B cell (primary cell): Measurements from ENCODE around the gene HIVEP1. TPM values are rescaled to one million over a fixed set of nuclear protein-coding genes. Genes with fewer than 3 reads are reported as not detected.

Experiments
- ATAC-seq: fragments of 200-7000 bp; cut with Tn5 transposase; one replicate; pipeline ENCODE4 v1.10.0; 2021; ENCODE audit warnings: low read depth, mild to moderate bottlenecking, moderate number of reproducible peaks, moderate library complexity
- CTCF ChIA-PET: fragments of 350-600 bp; sonication (Branson Sonifier 250); formaldehyde crosslinking; loops from one replicate; lab custom pipeline; 2021; ENCODE audit warnings: antibody characterized with exemption, inconsistent platforms; lab: Charles Lee
- POLR2A ChIA-PET: fragments of 350-600 bp; sonication (Branson Sonifier 250); formaldehyde crosslinking; loops from one replicate; lab custom pipeline; 2021; ENCODE audit warnings: antibody characterized with exemption; lab: Charles Lee
- DNase-seq: peaks from one replicate; pipeline ENCODE4 v3.0.0; 2013
- H2AFZ ChIP-seq: 2 replicates; pipeline ENCODE4 v1.6.1; 2012; ENCODE audit warnings: mild to moderate bottlenecking, low read depth, low read length; ENCODE audit not compliant: insufficient read depth, poor library complexity, severe bottlenecking
- H3K27ac ChIP-seq, 2 donors: 1 replicate in 1 of 2; 2 replicates in 1 of 2; pipeline ENCODE4 v1.5.1; 2012 to 2013; ENCODE audit warnings: low read length in 2 of 2, mild to moderate bottlenecking in 2 of 2, moderate library complexity in 1 of 2
- H3K27me3 ChIP-seq, 4 experiments: fragments of 200-600 bp in 1 of 4; sonication (generic) in 1 of 4; replicated peaks in 1 of 4; 1 replicate in 2 of 4; 2 replicates in 2 of 4; pipeline versions ENCODE4 v1.6.1 to v1.7.0; 2013 to 2016; ENCODE audit warnings: low read length in 3 of 4, mild to moderate bottlenecking in 2 of 4, mixed read lengths in 1 of 4, moderate library complexity in 1 of 4; ENCODE audit not compliant: insufficient read depth in 4 of 4, control insufficient read depth in 3 of 4; ENCODE audit errors: control extremely low read depth in 1 of 4
- H3K36me3 ChIP-seq, 2 experiments: replicated peaks in 1 of 2; 1 replicate in 1 of 2; 2 replicates in 1 of 2; pipeline versions ENCODE4 v1.6.1 to v1.7.1; 2013; ENCODE audit warnings: low read length in 1 of 2; ENCODE audit not compliant: insufficient read depth in 2 of 2, control insufficient read depth in 1 of 2; ENCODE audit errors: control extremely low read depth in 1 of 2, extremely low read depth in 1 of 2
- H3K4me1 ChIP-seq, 2 donors: fragments of 200-600 bp in 1 of 2; sonication (generic) in 1 of 2; 1 replicate in 1 of 2; 2 replicates in 1 of 2; pipeline versions ENCODE4 v1.5.1 to v1.6.1; 2013 to 2017; ENCODE audit warnings: low read length in 2 of 2; ENCODE audit not compliant: control insufficient read depth in 2 of 2, insufficient read depth in 2 of 2
- H3K4me2 ChIP-seq: replicated peaks from 2 replicates; pipeline ENCODE3; 2012; ENCODE audit warnings: mild to moderate bottlenecking, low read depth, low read length; ENCODE audit not compliant: poor library complexity, severe bottlenecking
- H3K4me3 ChIP-seq, 5 experiments: fragments of 200-600 bp in 1 of 5; sonication (generic) in 1 of 5; 1 replicate in 3 of 5; 2 replicates in 2 of 5; pipeline versions ENCODE4 v1.5.1 to v1.7.0; 2011 to 2016; ENCODE audit warnings: low read length in 4 of 5, mild to moderate bottlenecking in 4 of 5, low read depth in 2 of 5, control low read depth in 1 of 5, moderate library complexity in 1 of 5; ENCODE audit not compliant: insufficient read depth in 1 of 5; ENCODE audit errors: control extremely low read depth in 1 of 5, extremely low read depth in 1 of 5
- H3K79me2 ChIP-seq: fragments of 200-600 bp; sonication (generic); one replicate; pipeline ENCODE4 v1.6.0; 2016; ENCODE audit warnings: low read length; ENCODE audit not compliant: control insufficient read depth, insufficient read depth
- H3K9ac ChIP-seq: fragments of 200-600 bp; sonication (generic); 2 replicates; pipeline ENCODE4 v1.6.1; 2017; ENCODE audit warnings: mild to moderate bottlenecking, low read length, moderate library complexity
- H3K9me3 ChIP-seq, 3 donors: one replicate each; pipeline versions ENCODE4 v1.6.1 to v1.7.1; 2013; ENCODE audit warnings: low read length in 2 of 3; ENCODE audit not compliant: control insufficient read depth in 2 of 3, insufficient read depth in 1 of 3; ENCODE audit errors: control extremely low read depth in 1 of 3
- H4K20me1 ChIP-seq: 2 replicates; pipeline ENCODE4 v1.6.0; 2012; ENCODE audit warnings: mild to moderate bottlenecking, low read length; ENCODE audit not compliant: insufficient read depth, control insufficient read depth, poor library complexity, severe bottlenecking
- H3K27ac Mint-ChIP-seq: one replicate; pipeline ENCODE4 v1.8.0; 2021; ENCODE audit warnings: mixed read lengths
- H3K27me3 Mint-ChIP-seq: one replicate; pipeline ENCODE4 v1.8.0; 2021; ENCODE audit warnings: mixed read lengths
- H3K4me1 Mint-ChIP-seq: one replicate; pipeline ENCODE4 v1.8.0; 2021; ENCODE audit warnings: mixed read lengths
- H3K4me3 Mint-ChIP-seq: one replicate; pipeline ENCODE4 v1.8.0; 2021; ENCODE audit warnings: mixed read lengths
- H3K9me3 Mint-ChIP-seq: one replicate; pipeline ENCODE4 v1.8.0; 2022; ENCODE audit warnings: mixed read lengths; ENCODE audit not compliant: insufficient read depth
- EZH2 ChIP-seq: IDR thresholded peaks from 2 replicates; pipeline ENCODE4 v1.6.1; 2012; ENCODE audit warnings: borderline replicate concordance, low read depth, mild to moderate bottlenecking, moderate library complexity, low read length; ENCODE audit not compliant: insufficient read depth, poor library complexity, severe bottlenecking
- WGBS: methylation state at CpG from one replicate; pipeline ENCODE4 v1.1.5; 2013; ENCODE audit warnings: missing lambda C conversion rate; ENCODE audit not compliant: insufficient coverage; 5-methylcytosine and 5-hydroxymethylcytosine counted together
- intact Hi-C: fragments of 100-400 bp; cut with micrococcal nuclease; formaldehyde crosslinking; loops from one replicate; pipeline ENCODE4 v1.10.0; 2022
- polyA plus RNA-seq: library from polyadenylated mRNA; depleted of rRNA; stranded (reverse); fragments of >200 nt; gene quantifications from 2 replicates; pipeline ENCODE4 v1.2.3, GENCODE V29; 2012
- total RNA-seq, 2 donors: library from RNA; stranded (reverse); fragments of 120-200 nt in 1 of 2; gene quantifications; 1 replicate in 1 of 2; 2 replicates in 1 of 2; pipeline versions ENCODE4 v1.2.3 to v1.2.4, GENCODE V29; 2013 to 2022
- TF ChIP-seq, protein P1 (sequence below): fragments of 200-600 bp; IDR thresholded peaks from one replicate; pipeline ENCODE4 v1.8.0; 2022; ENCODE audit warnings: antibody characterized with exemption, mild to moderate bottlenecking

HIVEP1 gene
- total and polyA plus RNA-seq, 2 donors (not counting 1 experiment from before 2014, with no cell fraction given), result 11.3 to 96.5 TPM

DNA sequence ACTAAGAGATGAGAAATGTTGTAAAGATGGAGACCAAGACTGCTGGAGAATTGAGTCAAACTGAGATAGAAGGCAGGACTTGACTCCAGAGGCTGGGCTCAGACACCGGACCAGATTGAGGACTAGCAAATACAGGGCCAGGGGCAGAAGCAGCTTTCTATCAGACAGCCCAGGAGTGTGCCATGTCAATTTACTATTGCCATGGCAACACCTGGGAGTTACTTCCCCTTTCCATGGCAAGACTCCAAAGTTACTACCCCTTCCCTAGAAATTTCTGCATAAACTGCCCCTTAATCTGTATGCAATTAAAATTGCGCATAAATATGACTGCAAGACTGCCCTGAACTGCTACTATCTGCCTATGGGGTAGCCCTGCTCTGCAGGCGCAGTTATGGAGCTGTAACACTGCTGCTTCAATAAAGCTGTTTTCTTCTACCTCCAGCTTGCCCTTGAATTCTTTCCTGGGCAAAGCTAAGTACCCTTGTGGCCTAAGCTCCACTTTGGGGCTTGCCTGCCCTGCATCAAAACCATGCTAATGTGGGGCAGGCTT lies 188.0 kb downstream of the HIVEP1 start:
- H3K9me3 Mint-ChIP-seq, result no peaks in the 10 kb centered on the region
- TF ChIP-seq EZH2, result no peak
- TF ChIP-seq, protein P1, sequence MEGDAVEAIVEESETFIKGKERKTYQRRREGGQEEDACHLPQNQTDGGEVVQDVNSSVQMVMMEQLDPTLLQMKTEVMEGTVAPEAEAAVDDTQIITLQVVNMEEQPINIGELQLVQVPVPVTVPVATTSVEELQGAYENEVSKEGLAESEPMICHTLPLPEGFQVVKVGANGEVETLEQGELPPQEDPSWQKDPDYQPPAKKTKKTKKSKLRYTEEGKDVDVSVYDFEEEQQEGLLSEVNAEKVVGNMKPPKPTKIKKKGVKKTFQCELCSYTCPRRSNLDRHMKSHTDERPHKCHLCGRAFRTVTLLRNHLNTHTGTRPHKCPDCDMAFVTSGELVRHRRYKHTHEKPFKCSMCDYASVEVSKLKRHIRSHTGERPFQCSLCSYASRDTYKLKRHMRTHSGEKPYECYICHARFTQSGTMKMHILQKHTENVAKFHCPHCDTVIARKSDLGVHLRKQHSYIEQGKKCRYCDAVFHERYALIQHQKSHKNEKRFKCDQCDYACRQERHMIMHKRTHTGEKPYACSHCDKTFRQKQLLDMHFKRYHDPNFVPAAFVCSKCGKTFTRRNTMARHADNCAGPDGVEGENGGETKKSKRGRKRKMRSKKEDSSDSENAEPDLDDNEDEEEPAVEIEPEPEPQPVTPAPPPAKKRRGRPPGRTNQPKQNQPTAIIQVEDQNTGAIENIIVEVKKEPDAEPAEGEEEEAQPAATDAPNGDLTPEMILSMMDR, result no peak
- WGBS, result 95% methylated on average over 3 of the region's 3 CpGs
- Histone ChIP-seq H3K4me2 (no peak overlapping the region), H2AFZ (no peak overlapping the region), H3K27me3 (peaks cover 0 to 4% (median 0%) of the 10 kb centered on the region in 4 experiments), H4K20me1 (no peaks in the 10 kb centered on the region), H3K9ac (no peak overlapping the region), H3K79me2 (no peaks in the 10 kb centered on the region), H3K4me3 (no peak overlapping the region), H3K36me3 (no peaks in the 10 kb centered on the region), H3K4me1 (no peaks in the 10 kb centered on the region), H3K27ac (no peak overlapping the region), H3K9me3 (no peaks in the 10 kb centered on the region)
- ChIA-PET POLR2A (no interaction called here), CTCF (no interaction called here)
- ATAC-seq, result no peak
- peaks cover 6% of the 10 kb centered on the region for H3K27me3 Mint-ChIP-seq
- H3K27ac Mint-ChIP-seq, result no peak overlapping the region
- DNase-seq, result no peak
- H3K4me1 Mint-ChIP-seq, result peaks cover 16% of the 10 kb centered on the region
- intact Hi-C loops, result no loop called here
- no peak overlapping the region for H3K4me3 Mint-ChIP-seq

DNA sequence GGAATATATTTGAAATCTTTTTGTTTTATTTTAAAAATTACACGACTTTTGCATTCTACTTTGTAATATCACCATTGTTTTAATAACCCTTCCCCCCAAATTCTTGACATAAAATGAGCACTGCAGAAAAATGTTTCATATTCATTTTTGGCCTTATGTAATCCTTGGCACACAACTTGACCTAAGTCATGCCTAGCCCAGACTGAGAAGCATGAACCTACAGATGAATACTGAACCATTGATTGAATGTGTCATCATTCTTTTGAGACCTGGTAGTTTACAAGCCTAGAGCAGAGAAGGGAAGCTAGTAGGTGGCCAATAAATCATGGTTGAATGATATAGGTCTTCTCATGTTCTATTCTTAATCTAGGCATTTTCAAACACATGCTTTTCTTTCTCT lies 188.6 kb downstream of the HIVEP1 start:
- no peaks in the 10 kb centered on the region for H4K20me1 ChIP-seq
- ATAC-seq (no peak), DNase-seq (no peak)
- H3K79me2 ChIP-seq, result no peaks in the 10 kb centered on the region
- H3K4me3 ChIP-seq, result no peak overlapping the region
- H3K27me3 Mint-ChIP-seq, result peaks cover 6% of the 10 kb centered on the region
- peaks cover 0 to 4% (median 0%) of the 10 kb centered on the region in 4 experiments for H3K27me3 ChIP-seq
- H3K36me3 ChIP-seq, result no peaks in the 10 kb centered on the region
- H3K27ac ChIP-seq, result no peak overlapping the region
- no peak overlapping the region for H2AFZ ChIP-seq
- no peaks in the 10 kb centered on the region for H3K9me3 Mint-ChIP-seq
- no peak overlapping the region for H3K9ac ChIP-seq
- TF ChIP-seq EZH2, result no peak
- TF ChIP-seq, protein P1, result no peak
- ChIA-PET POLR2A (no interaction called here), CTCF (interaction anchor here (1.5 kb wide), 1 partner anchor 33 kb away, joined by 3 read pairs; no protein-coding TSS in a partner anchor)
- no peak overlapping the region for H3K4me3 Mint-ChIP-seq
- no peaks in the 10 kb centered on the region for H3K9me3 ChIP-seq
- H3K4me1 ChIP-seq, result no peaks in the 10 kb centered on the region
- no CpG with 5 or more reads among the region's 1 CpG for WGBS
- H3K4me1 Mint-ChIP-seq, result peaks cover 16% of the 10 kb centered on the region
- no peak overlapping the region for H3K27ac Mint-ChIP-seq
- intact Hi-C loops, result no loop called here
- no peak overlapping the region for H3K4me2 ChIP-seq
